Nephron progenitor cell (in vitro differentiated cells): ENCODE measurements around the gene NEXN.

Experiments
- DNase-seq: peaks from one replicate; pipeline ENCODE4 v3.0.0; 2021
- H3K27ac Mint-ChIP-seq: 2 replicates; pipeline ENCODE4 v1.8.0; 2021; ENCODE audit warnings: mild to moderate bottlenecking, moderate library complexity, mixed read lengths
- H3K27me3 Mint-ChIP-seq: 2 replicates; pipeline ENCODE4 v1.8.0; 2021; ENCODE audit warnings: mild to moderate bottlenecking, low read depth, mixed read lengths; ENCODE audit not compliant: poor library complexity
- H3K36me3 Mint-ChIP-seq: 2 replicates; pipeline ENCODE4 v1.8.0; 2021; ENCODE audit warnings: low read depth, mixed read lengths
- H3K4me1 Mint-ChIP-seq: 2 replicates; pipeline ENCODE4 v1.8.0; 2021; ENCODE audit warnings: mixed read lengths
- H3K4me3 Mint-ChIP-seq: 2 replicates; pipeline ENCODE4 v1.8.0; 2021; ENCODE audit warnings: mild to moderate bottlenecking, moderate library complexity, mixed read lengths
- H3K9me3 Mint-ChIP-seq: 2 replicates; pipeline ENCODE4 v1.8.0; 2021; ENCODE audit warnings: mild to moderate bottlenecking, moderate library complexity, mixed read lengths
- CTCF ChIP-seq: fragments of 200-600 bp; sonication (generic); IDR thresholded peaks from 2 replicates; pipeline ENCODE4 v1.5.0; 2021; ENCODE audit warnings: antibody characterized with exemption

NEXN gene

GRCh38 chr1:77954521-77954920, 66.1 kb downstream of the NEXN start:
- Mint-ChIP-seq H3K36me3 (peaks cover 59% of the 10 kb centered on the region), H3K9me3 (no peaks in the 10 kb centered on the region)

DNA sequence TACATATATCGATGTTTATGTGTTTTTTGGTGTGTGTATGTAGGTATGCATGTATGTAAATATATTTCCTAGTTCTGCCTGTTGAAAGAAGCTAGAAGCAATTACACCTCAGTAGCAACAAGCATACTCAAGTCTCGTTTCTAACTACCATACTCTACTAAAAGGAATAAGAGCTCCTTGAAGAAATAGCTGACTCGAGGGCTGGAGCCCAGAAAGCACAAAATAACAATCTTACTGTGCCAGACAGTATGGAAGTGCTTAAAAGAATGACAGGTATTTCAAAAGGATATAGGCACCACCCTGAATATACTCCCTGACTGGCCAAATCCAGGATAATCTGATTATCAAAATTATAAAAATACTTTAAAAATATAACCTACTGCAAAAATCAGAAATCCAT, 67.3 kb downstream of the NEXN start:
- H3K9me3 Mint-ChIP-seq, result no peaks in the 10 kb centered on the region
- no peak for DNase-seq
- no peak overlapping the region for H3K27ac Mint-ChIP-seq
- H3K4me3 Mint-ChIP-seq, result no peak overlapping the region
- H3K36me3 Mint-ChIP-seq, result peaks cover 70% of the 10 kb centered on the region
- no peaks in the 10 kb centered on the region for H3K27me3 Mint-ChIP-seq
- no peak for TF ChIP-seq CTCF
- H3K4me1 Mint-ChIP-seq, result no peaks in the 10 kb centered on the region

More at GRCh38 chr1:77954521-77954920, 66.1 kb downstream of the NEXN start:
- no peak for DNase-seq
- no peaks in the 10 kb centered on the region for H3K27me3 Mint-ChIP-seq
- H3K27ac Mint-ChIP-seq, result no peak overlapping the region
- H3K4me3 Mint-ChIP-seq, result no peak overlapping the region
- H3K4me1 Mint-ChIP-seq, result no peaks in the 10 kb centered on the region
- TF ChIP-seq CTCF, result no peak

DNA sequence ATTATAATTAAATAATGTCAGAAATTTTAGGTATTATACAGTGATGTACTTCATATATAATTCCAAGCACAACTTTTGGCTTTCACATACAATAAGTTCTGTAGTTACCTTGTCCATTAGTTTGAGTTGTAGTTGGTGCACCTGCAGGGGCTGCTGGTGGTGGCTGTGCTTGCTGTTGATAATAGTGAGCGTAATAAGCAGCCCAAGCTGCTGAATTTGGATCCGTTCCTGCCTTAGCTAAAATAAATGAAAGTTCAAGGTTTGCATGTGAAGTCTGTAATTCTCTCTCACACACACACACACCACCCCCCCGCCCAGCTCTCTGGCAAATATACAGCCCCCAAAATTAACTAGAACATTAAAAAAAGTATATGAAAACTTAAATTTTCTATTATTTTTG, 68.0 kb downstream of the NEXN start:
- no peak overlapping the region for H3K27ac Mint-ChIP-seq
- no peak for DNase-seq
- no peaks in the 10 kb centered on the region for H3K27me3 Mint-ChIP-seq
- H3K4me1 Mint-ChIP-seq, result no peaks in the 10 kb centered on the region
- H3K4me3 Mint-ChIP-seq, result no peak overlapping the region
- TF ChIP-seq CTCF, result no peak
- no peaks in the 10 kb centered on the region for H3K9me3 Mint-ChIP-seq
- H3K36me3 Mint-ChIP-seq, result peaks cover 73% of the 10 kb centered on the region

DNA sequence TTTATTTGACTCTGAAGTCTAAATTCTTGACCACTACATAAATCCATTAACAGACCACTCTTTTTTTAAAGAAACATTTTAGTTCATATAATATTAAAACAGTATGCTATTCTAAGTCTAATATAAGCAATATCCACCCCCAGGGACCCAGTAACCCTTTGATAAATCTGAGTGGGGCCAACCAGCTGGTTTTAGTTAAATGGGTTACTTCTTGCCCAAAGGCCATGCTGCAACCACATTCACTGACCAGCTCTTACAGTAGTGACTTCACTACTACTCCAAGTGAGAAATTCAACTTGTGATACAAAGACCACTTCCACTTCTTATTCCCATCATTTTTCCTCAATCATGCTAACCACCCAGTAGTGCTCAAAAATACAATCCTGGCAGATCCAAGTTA, 70.0 kb downstream of the NEXN start:
- H3K27me3 Mint-ChIP-seq, result no peaks in the 10 kb centered on the region
- H3K4me1 Mint-ChIP-seq, result no peaks in the 10 kb centered on the region
- no peak overlapping the region for H3K27ac Mint-ChIP-seq
- no peak overlapping the region for H3K4me3 Mint-ChIP-seq
- no peak for TF ChIP-seq CTCF
- peaks cover 74% of the 10 kb centered on the region for H3K36me3 Mint-ChIP-seq
- H3K9me3 Mint-ChIP-seq, result no peaks in the 10 kb centered on the region
- DNase-seq, result no peak

DNA sequence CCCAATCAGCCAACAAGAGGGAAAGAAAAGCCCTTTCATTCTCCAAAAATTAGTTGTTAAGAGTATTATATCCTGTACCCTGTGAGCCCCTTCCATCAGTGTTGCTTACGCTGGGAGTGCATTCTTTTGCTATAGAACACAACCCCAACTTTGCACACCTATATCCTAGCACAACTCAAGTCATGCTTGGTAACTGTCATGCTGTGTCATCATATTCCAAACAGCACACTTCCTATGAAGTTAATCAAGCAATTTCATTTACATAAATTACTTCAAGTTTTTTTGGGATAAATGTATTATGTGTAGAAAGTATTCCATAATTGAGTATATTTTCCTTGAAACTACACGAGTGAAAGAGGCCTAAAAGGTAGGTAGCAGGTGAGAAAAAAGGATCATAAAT, 70.4 kb downstream of the NEXN start:
- Mint-ChIP-seq H3K36me3 (peaks cover 74% of the 10 kb centered on the region), H3K27me3 (no peaks in the 10 kb centered on the region)

More for the DNA sequence above, 70.4 kb downstream of the NEXN start:
- no peaks in the 10 kb centered on the region for H3K4me1 Mint-ChIP-seq
- DNase-seq, result no peak
- no peak overlapping the region for H3K27ac Mint-ChIP-seq
- no peaks in the 10 kb centered on the region for H3K9me3 Mint-ChIP-seq
- no peak for TF ChIP-seq CTCF
- H3K4me3 Mint-ChIP-seq, result no peak overlapping the region
